Mucosa of descending colon (tissue), 3 donors: ENCODE data around the gene CBX2. TPM values are rescaled to one million over a fixed set of nuclear protein-coding genes. Genes with fewer than 3 reads are reported as not detected.
A peak's percentile ranks its signal among the peaks of the same experiment; 100 is the strongest.

Experiments used
- ATAC-seq: fragments of 200-7000 bp; cut with Tn5 transposase; one replicate; pipeline ENCODE4 v1.9.1; 2020; ENCODE audit warnings: mild to moderate bottlenecking, moderate library complexity
- DNase-seq, 3 donors: peaks; one replicate each; pipeline ENCODE4 v3.0.0-alpha.2; 2020
- H3K36me3 ChIP-seq: fragments of 200-600 bp; one replicate; pipeline ENCODE4 v1.8.0; 2021; ENCODE audit warnings: low read depth, mild to moderate bottlenecking
- H3K4me1 ChIP-seq: fragments of 200-600 bp; one replicate; pipeline ENCODE4 v1.8.0; 2021; ENCODE audit warnings: low read depth, mild to moderate bottlenecking
- H3K4me3 ChIP-seq: fragments of 200-600 bp; one replicate; pipeline ENCODE4 v1.8.0; 2021; ENCODE audit warnings: mild to moderate bottlenecking
- H3K9me3 ChIP-seq: fragments of 200-600 bp; one replicate; pipeline ENCODE4 v1.8.0; 2021; ENCODE audit warnings: mild to moderate bottlenecking
- intact Hi-C, 2 donors: fragments of 100-400 bp; cut with DNase I in 1 of 2; cut with micrococcal nuclease in 1 of 2; formaldehyde crosslinking; loops; one replicate each; pipeline versions ENCODE4 v1.11.0 to v1.11.1; 2022; cut with DNase I, micrococcal nuclease
- total RNA-seq, 3 donors: library from RNA; stranded (reverse); fragmentation: NEBNext Ultra II Directional in 2 of 3; extraction: Animal tissue kit (Norgen Biotek cat#: 25700) in 2 of 3; gene quantifications; one replicate each; pipeline versions ENCODE4 v1.2.1 to v1.2.4, GENCODE V29; 2021 to 2023
- TF ChIP-seq, protein P1 (sequence below): fragments of 200-600 bp; IDR thresholded peaks from one replicate; pipeline ENCODE4 v1.8.0; 2022; ENCODE audit warnings: antibody characterized with exemption, mild to moderate bottlenecking
- donor health status: DM: no; HTN: no; CAD: no; lungs with moderate emphysema.
- donor health status: DM: no; HTN: no; CAD: no.
- donor health status: DM: no; HTN: yes; CAD: no.

Gene CBX2
- total RNA-seq, 3 donors from 2014 or later, result 0.14 to 1.5 (median 0.76) TPM

DNA sequence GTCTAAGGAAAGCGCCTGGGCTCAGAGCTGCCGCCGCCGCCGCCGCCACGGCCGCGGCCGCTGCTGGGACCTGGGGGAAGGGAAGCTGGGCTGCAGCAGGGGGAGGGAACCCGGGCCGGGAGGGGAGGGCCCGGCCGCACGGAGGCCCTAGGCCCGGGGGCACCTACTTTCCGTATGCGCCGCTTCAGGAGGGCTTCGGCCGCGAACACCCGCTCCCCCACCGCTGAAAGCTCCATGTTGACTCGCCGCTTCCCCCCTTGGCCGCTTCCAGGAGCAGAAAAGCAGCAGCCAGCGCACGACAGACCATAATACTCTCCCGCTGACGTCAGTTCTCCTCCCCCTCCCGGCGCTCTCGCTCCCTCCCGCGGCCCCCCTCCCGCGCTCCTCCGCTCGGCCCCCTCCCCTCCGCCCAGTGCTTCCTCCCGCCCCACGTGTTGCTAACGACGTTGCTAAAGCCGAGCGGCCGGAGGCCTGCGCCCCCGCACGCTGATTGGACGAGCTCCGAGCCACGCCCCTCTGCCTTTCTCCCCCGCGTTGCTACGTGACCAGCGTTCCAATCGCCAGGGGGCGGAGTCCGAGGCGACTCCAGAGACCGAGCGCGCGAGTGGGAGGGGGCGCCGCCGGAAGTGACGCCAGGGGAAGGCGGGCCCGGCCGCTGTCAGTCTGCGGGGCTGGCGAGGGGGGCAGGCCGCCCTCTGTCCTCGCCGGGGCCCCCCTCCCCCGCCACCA lies 19.0 kb downstream of the CBX2 start, which contains the start of gene CBX8:
Gene CBX8 (minus strand): TSS at position 315 of the 729 bp plus-strand sequence. CDS start 79 bp downstream, at position 236.
- Histone ChIP-seq H3K36me3 (peaks cover 3% of the 10 kb centered on the region), H3K9me3 (no peaks in the 10 kb centered on the region), H3K4me1 (peaks cover 47% of the 10 kb centered on the region), H3K4me3 (peak within 1 kb of the TSS; percentile 34)
- TF ChIP-seq, protein P1, sequence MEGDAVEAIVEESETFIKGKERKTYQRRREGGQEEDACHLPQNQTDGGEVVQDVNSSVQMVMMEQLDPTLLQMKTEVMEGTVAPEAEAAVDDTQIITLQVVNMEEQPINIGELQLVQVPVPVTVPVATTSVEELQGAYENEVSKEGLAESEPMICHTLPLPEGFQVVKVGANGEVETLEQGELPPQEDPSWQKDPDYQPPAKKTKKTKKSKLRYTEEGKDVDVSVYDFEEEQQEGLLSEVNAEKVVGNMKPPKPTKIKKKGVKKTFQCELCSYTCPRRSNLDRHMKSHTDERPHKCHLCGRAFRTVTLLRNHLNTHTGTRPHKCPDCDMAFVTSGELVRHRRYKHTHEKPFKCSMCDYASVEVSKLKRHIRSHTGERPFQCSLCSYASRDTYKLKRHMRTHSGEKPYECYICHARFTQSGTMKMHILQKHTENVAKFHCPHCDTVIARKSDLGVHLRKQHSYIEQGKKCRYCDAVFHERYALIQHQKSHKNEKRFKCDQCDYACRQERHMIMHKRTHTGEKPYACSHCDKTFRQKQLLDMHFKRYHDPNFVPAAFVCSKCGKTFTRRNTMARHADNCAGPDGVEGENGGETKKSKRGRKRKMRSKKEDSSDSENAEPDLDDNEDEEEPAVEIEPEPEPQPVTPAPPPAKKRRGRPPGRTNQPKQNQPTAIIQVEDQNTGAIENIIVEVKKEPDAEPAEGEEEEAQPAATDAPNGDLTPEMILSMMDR, result no peak
- DNase-seq (peak; percentile 100), ATAC-seq (peak; percentile 91)
- intact Hi-C loops, result no loop called here

DNA sequence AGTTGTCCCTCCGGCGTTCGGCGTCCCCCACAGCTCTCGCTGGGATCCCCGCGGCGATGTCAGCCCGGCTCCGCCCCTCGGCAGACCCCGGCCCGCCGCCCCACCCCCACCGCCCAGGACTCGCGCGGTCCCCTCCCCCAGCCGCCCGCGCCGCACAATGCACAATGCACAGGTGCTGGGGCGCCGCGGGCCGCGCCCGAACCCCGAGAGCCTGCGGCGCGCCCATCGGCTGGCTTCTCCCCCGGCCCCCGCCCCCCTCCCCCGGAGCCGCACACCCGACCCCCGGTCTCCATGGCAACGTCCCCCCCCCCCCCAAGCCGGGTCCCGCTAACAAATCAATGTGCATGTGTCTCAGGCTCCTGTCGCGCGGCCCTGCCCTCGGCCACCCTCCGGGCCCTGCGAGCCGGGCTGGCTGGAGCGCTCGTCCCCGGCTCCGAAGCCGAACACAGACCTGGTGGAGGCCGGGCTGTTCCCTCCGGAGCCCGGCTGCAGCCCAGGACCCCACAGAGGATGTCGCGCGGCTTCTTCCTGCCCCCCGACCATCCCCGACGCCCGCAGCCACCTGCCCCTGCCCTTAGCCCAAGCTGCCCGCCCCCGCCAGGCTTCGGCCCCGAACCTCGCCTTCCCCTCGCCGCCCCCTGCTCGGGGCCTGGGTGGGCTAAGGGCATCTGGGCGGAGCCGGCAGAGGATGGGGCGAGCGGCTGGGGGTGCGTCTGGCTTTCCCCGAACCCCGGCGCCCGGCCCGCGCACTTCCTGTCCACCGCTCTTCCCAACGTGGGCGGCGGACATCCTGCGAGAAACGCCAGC lies 19.7 kb downstream of the CBX2 start:
- DNase-seq, result peak in 1 of 3 donors; percentile 65
- ATAC-seq, result peak; percentile 20
- intact Hi-C loops, result no loop called here
- Histone ChIP-seq H3K9me3 (no peaks in the 10 kb centered on the region), H3K4me3 (peak overlapping the region; percentile 34), H3K4me1 (peaks cover 47% of the 10 kb centered on the region), H3K36me3 (peaks cover 3% of the 10 kb centered on the region)
- TF ChIP-seq, protein P1, result no peak

DNA sequence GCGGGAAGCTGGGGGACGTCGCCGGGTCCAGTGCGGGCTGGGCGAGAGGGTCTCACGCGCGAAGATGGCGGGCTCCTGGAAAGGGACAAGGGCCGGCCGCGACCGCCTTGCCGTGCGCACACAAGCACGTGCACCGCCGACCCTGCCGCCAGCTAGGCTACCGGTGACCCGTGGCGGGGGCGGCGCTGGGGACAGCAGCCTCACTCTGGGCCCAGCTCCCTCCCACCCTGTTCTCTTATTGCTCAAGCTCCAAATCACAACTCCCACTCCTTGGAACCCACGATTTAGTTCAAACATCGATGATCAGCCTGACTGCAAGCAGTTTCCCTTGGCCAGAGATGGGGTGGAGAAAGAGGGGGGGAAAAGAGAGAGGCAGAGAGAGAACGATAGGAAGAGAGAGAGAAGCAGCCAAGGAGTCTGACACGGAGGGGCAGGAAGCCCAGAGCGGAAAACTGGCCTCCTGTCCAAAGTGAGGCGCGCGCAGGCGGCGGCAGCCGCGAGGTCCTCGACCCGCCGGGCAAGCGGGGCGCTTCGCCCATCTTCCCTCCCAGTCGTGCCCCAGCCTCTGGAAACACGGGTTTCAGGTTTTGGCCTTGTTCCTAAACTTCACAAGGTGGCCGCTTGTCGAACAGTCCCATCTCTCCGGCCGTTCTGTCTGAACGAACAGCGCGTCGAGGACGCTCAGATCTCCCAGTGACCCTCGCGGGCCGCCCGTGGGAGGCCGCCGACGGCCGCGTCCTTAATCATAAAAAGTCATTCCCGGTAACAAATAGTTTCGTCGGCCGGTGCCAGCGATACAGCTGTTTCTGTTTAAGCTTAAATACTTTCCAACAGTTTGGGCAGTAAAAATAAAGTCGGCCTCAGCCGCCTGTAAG lies 20.6 kb downstream of the CBX2 start:
- Histone ChIP-seq H3K9me3 (no peaks in the 10 kb centered on the region), H3K4me3 (no peak overlapping the region), H3K36me3 (peaks cover 3% of the 10 kb centered on the region), H3K4me1 (peaks cover 48% of the 10 kb centered on the region)
- TF ChIP-seq, protein P1, result no peak
- ATAC-seq (no peak), DNase-seq (peak in 1 of 3 donors; percentile 55)
- intact Hi-C loops, result no loop called here

DNA sequence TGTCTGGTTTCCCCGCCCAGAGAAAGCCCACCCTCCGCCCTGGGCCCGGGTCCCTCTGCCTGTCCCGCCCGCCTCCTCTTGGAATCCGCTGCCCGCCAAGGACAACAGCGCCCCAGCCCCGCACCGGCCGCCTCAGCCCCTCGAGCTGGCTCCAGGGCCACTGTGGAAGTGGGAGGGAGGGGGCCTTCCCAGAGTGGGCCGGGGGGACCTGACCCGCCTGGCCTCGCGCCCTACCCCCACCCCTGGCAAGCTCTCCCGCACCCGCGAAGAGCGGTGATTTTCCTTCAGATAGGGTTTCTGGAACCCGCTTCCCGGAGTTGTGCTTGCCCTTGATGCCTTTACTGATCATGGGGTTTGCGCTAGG lies 21.2 kb downstream of the CBX2 start:
- Histone ChIP-seq H3K36me3 (peaks cover 3% of the 10 kb centered on the region), H3K9me3 (no peaks in the 10 kb centered on the region), H3K4me3 (no peak overlapping the region), H3K4me1 (peaks cover 50% of the 10 kb centered on the region)
- intact Hi-C loops, result no loop called here
- TF ChIP-seq, protein P1, result no peak
- ATAC-seq, result no peak
- peak in 1 of 3 donors; percentile 43 for DNase-seq
